Measurements from ENCODE around the gene TNRC6A. TPM values are rescaled to one million over a fixed set of nuclear protein-coding genes. Genes with fewer than 3 reads are reported as not detected.

Gene TNRC6A
- total and polyA plus RNA-seq, 9 of the 15 experiments (the other 6 are each of a cell fraction or from before 2014, with no cell fraction given) = 3.4 to 32.1 (median 26.6) TPM

GRCh38 chr16:24838554-24839266 is 109.3 kb downstream of the TNRC6A start (continued):
- no peak for TF ChIP-seq ZBTB40 (IDR thresholded peaks at IDR 0.05)
- TF ChIP-seq ZBTB40 (CRISPR knock-in tag; IDR thresholded peaks at IDR 0.05) = no peak
- TF ChIP-seq MIER1 (IDR thresholded peaks at IDR 0.05; ENCODE audit: low read depth) = no peak
- 0 out of 2 replicates have a peak, but pooled peaks have one; percentile 10 for TF ChIP-seq ELF4 (CRISPR knock-in tag; IDR thresholded peaks at IDR 0.05)
- no peak for TF ChIP-seq ZNF212 (CRISPR knock-in tag; IDR thresholded peaks at IDR 0.05)
- TF ChIP-seq XRCC4 (IDR thresholded peaks at IDR 0.05; ENCODE audit: extremely low read depth, insufficient read depth, insufficient read length) = no peak
- TF ChIP-seq SMC3 (conservative IDR thresholded peaks at IDR 0.05; ENCODE audit: insufficient read depth, low read depth, low read length) = no peak
- TF ChIP-seq CREB3 (tag; conservative IDR thresholded peaks at IDR 0.05; ENCODE audit: low read depth) = no peak
- TF ChIP-seq MCM3 (IDR thresholded peaks at IDR 0.05) = no peak
- no peak for TF ChIP-seq NFRKB (IDR thresholded peaks at IDR 0.05; ENCODE audit: low read depth)
- TF ChIP-seq GTF2F1 (IDR thresholded peaks at IDR 0.05; ENCODE audit: low read depth, low read length) = no peak
- TF ChIP-seq MECOM (CRISPR knock-in tag; IDR thresholded peaks at IDR 0.05) = no peak
- TF ChIP-seq CREB1 (IDR thresholded peaks at IDR 0.05) = 0 out of 2 replicates have a peak, but pooled peaks have one; percentile 37
- TF ChIP-seq CREB1 (CRISPR knock-in tag; IDR thresholded peaks at IDR 0.05) = no peak
- TF ChIP-seq IRF2 (CRISPR knock-in tag; IDR thresholded peaks at IDR 0.05) = no peak
- TF ChIP-seq POLR3A (IDR thresholded peaks at IDR 0.05; ENCODE audit: borderline replicate concordance, extremely low read depth, insufficient read depth, insufficient read length) = no peak
- no peak for TF ChIP-seq GABPA (tag; conservative IDR thresholded peaks at IDR 0.05; ENCODE audit: low read depth)
- no peak for TF ChIP-seq PTRF (tag; IDR thresholded peaks at IDR 0.05)
- TF ChIP-seq ZNF347 (CRISPR knock-in tag; IDR thresholded peaks at IDR 0.05; ENCODE audit: low read depth) = no peak
- peak; percentile 98 for TF ChIP-seq SMARCE1 (IDR thresholded peaks at IDR 0.05)
- no peak for TF ChIP-seq TGIF2 (CRISPR knock-in tag; IDR thresholded peaks at IDR 0.05)
